PC-9 (cell line): ENCODE results near the gene DDX27.

ENCODE experiments used
- EZH2 ChIP-seq: fragments of 200-600 bp; sonication (generic); IDR thresholded peaks from 2 replicates; pipeline ENCODE4 v1.8.0; 2017; ENCODE audit warnings: antibody characterized with exemption, low read depth
- TF ChIP-seq, protein P1 (sequence below): fragments of 200-600 bp; sonication (generic); conservative IDR thresholded peaks from 2 replicates; pipeline ENCODE4 v1.6.1; 2017; ENCODE audit warnings: mixed run types, antibody characterized with exemption, mild to moderate bottlenecking, moderate library complexity

GRCh38 chr20:49280463-49281058, 61.3 kb downstream of the DDX27 start:
- TF ChIP-seq EZH2: no peak
- TF ChIP-seq, protein P1, sequence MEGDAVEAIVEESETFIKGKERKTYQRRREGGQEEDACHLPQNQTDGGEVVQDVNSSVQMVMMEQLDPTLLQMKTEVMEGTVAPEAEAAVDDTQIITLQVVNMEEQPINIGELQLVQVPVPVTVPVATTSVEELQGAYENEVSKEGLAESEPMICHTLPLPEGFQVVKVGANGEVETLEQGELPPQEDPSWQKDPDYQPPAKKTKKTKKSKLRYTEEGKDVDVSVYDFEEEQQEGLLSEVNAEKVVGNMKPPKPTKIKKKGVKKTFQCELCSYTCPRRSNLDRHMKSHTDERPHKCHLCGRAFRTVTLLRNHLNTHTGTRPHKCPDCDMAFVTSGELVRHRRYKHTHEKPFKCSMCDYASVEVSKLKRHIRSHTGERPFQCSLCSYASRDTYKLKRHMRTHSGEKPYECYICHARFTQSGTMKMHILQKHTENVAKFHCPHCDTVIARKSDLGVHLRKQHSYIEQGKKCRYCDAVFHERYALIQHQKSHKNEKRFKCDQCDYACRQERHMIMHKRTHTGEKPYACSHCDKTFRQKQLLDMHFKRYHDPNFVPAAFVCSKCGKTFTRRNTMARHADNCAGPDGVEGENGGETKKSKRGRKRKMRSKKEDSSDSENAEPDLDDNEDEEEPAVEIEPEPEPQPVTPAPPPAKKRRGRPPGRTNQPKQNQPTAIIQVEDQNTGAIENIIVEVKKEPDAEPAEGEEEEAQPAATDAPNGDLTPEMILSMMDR: no peak
